Activated naive CD4-positive, alpha-beta T cell treated with anti-CD3 and anti-CD28 coated beads, Interleukin-2, amount 50 U/mL, for 24 hours (primary cell): Measurements from ENCODE around the gene CALHM4.
"Not testable (repeated sequence)": the region's sequence is repeated elsewhere in the genome, so short reads cannot be mapped to it uniquely, and the experiment has no call there.

Source experiments
- H3K27ac Mint-ChIP-seq: one replicate; pipeline ENCODE4 v1.8.0; 2021; ENCODE audit warnings: mild to moderate bottlenecking, mixed read lengths
- H3K27me3 Mint-ChIP-seq: one replicate; pipeline ENCODE4 v1.8.0; 2021; ENCODE audit warnings: mixed read lengths
- H3K36me3 Mint-ChIP-seq: one replicate; pipeline ENCODE4 v1.8.0; 2021; ENCODE audit warnings: mixed read lengths
- H3K4me1 Mint-ChIP-seq: one replicate; pipeline ENCODE4 v1.8.0; 2021; ENCODE audit warnings: mixed read lengths
- H3K4me3 Mint-ChIP-seq: one replicate; pipeline ENCODE4 v1.8.0; 2021; ENCODE audit warnings: mild to moderate bottlenecking, mixed read lengths
- H3K9me3 Mint-ChIP-seq: one replicate; pipeline ENCODE4 v1.8.0; 2021; ENCODE audit warnings: mixed read lengths

CALHM4 gene

GRCh38 chr6:116586276-116586675 is 32.7 kb downstream of the CALHM4 start:
- peaks cover 25% of the 10 kb centered on the region for H3K36me3 Mint-ChIP-seq
- peaks cover 9% of the 10 kb centered on the region for H3K4me1 Mint-ChIP-seq
- no peak overlapping the region for H3K4me3 Mint-ChIP-seq
- H3K9me3 Mint-ChIP-seq, result no peaks in the 10 kb centered on the region
- no peaks in the 10 kb centered on the region for H3K27me3 Mint-ChIP-seq
- H3K27ac Mint-ChIP-seq, result no peak overlapping the region

DNA sequence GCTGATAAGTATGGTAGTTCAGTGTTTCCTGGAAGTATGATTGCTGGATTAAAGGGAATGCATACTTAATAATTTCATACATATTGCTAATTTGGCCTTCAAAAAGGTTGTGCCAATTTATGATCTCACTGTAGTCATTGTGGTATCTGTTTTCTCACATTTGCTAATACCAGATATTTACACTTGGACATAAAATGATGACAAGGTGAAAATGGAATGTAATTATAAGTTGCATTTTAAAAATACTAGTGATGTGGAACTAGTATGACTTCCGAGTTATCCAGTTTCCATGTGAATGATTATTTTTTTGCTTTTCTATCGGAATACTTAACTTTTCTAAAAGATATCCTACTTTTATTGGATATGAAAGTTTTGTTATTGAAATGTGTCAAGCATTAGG is 33.2 kb downstream of the CALHM4 start:
- Mint-ChIP-seq H3K27ac (no peak overlapping the region), H3K9me3 (no peaks in the 10 kb centered on the region), H3K36me3 (peaks cover 22% of the 10 kb centered on the region), H3K4me1 (peaks cover 9% of the 10 kb centered on the region), H3K4me3 (no peak overlapping the region), H3K27me3 (no peaks in the 10 kb centered on the region)

GRCh38 chr6:116595247-116595646 is 41.7 kb downstream of the CALHM4 start:
- Mint-ChIP-seq H3K4me1 (no peaks in the 10 kb centered on the region), H3K36me3 (peaks cover 20% of the 10 kb centered on the region), H3K27ac (no peak overlapping the region), H3K9me3 (no peaks in the 10 kb centered on the region), H3K4me3 (no peak overlapping the region), H3K27me3 (no peaks in the 10 kb centered on the region)

- Mint-ChIP-seq H3K9me3 (no peaks in the 10 kb centered on the region), H3K27me3 (no peaks in the 10 kb centered on the region), H3K27ac (no peak overlapping the region), H3K36me3 (peaks cover 28% of the 10 kb centered on the region), H3K4me1 (no peaks in the 10 kb centered on the region), H3K4me3 (no peak overlapping the region)
Measured at GRCh38 chr6:116596815-116597214, 43.3 kb downstream of the CALHM4 start.

- not testable (repeated sequence) for H3K4me1 Mint-ChIP-seq, H3K27ac Mint-ChIP-seq, H3K27me3 Mint-ChIP-seq, H3K9me3 Mint-ChIP-seq, H3K4me3 Mint-ChIP-seq
- peaks cover 47% of the 10 kb centered on the region for H3K36me3 Mint-ChIP-seq
Measured at GRCh38 chr6:116603916-116604315, 50.4 kb downstream of the CALHM4 start.

- H3K4me1 Mint-ChIP-seq, H3K4me3 Mint-ChIP-seq, H3K27ac Mint-ChIP-seq, H3K9me3 Mint-ChIP-seq, H3K27me3 Mint-ChIP-seq: not testable (repeated sequence)
- H3K36me3 Mint-ChIP-seq, result peaks cover 45% of the 10 kb centered on the region
Measured at GRCh38 chr6:116604868-116605267, 51.3 kb downstream of the CALHM4 start.

DNA sequence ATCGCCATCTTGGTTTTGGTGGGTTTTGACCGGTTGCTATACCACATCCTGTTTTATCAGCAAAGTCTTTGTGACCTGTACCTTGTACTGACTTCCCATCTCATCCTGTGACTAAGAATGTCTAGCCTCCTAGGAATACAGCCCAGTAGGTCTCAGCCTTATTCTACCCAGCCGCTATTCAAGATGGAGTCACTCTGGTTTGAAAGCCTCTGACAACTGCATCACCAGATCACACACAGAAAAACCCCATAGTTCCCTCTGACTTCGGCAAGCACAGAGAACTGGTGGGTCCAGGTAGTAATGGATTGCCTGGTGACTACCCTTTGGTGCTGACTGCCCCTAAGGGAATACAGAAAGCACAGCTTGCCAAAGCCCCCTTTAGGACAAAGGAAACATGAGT is 52.4 kb downstream of the CALHM4 start:
- Mint-ChIP-seq H3K9me3 (no peaks in the 10 kb centered on the region), H3K4me1 (no peaks in the 10 kb centered on the region), H3K27me3 (peaks cover 8% of the 10 kb centered on the region), H3K27ac (no peak overlapping the region), H3K36me3 (peaks cover 44% of the 10 kb centered on the region), H3K4me3 (no peak overlapping the region)
